Uterus (tissue), 2 donors: ENCODE data around the gene UMODL1.

ENCODE experiments used
- POLR2A ChIP-seq, 2 donors: fragments of 450-650 bp; IDR thresholded peaks; one replicate each; pipeline ENCODE4 v1.6.1; 2016; ENCODE audit warnings: antibody characterized with exemption in 2 of 2, mild to moderate bottlenecking in 1 of 2, moderate library complexity in 1 of 2
- TF ChIP-seq, protein P1 (sequence below), 4 experiments: fragments of 200-600 bp in 2 of 4; fragments of 450-650 bp in 2 of 4; sonication (generic) in 2 of 4; IDR thresholded peaks; one replicate each; pipeline ENCODE4 v1.5.1; 2016 to 2019; ENCODE audit warnings: antibody characterized with exemption in 4 of 4, mild to moderate bottlenecking in 2 of 4, moderate library complexity in 1 of 4

DNA sequence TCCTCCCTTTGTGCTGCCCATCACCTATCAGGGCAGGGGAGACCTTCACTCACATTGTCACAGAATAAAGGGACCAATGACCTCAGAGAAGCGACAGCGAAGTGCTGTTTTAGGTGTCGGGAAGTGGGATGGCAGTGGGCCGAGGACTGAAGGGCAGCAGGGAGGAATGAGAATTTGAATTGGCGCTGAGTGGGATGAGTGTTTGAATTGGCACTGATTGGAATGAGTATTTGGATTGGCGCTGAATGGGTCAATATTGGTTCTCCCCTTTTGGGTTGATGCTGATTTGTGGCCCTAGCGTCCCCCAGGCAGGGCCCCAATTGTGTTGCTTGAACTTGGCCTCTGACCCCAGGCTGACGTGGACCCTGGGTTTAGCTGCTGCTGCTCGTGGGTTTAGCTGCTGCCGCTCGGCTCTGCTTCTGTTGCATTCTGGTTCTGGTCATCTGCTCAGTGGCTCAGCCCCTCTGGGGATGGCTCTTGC is 12.4 kb upstream of the UMODL1 start:
- no peak for TF ChIP-seq POLR2A (IDR thresholded peaks at IDR 0.05)
- TF ChIP-seq, protein P1, sequence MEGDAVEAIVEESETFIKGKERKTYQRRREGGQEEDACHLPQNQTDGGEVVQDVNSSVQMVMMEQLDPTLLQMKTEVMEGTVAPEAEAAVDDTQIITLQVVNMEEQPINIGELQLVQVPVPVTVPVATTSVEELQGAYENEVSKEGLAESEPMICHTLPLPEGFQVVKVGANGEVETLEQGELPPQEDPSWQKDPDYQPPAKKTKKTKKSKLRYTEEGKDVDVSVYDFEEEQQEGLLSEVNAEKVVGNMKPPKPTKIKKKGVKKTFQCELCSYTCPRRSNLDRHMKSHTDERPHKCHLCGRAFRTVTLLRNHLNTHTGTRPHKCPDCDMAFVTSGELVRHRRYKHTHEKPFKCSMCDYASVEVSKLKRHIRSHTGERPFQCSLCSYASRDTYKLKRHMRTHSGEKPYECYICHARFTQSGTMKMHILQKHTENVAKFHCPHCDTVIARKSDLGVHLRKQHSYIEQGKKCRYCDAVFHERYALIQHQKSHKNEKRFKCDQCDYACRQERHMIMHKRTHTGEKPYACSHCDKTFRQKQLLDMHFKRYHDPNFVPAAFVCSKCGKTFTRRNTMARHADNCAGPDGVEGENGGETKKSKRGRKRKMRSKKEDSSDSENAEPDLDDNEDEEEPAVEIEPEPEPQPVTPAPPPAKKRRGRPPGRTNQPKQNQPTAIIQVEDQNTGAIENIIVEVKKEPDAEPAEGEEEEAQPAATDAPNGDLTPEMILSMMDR (IDR thresholded peaks at IDR 0.05) = no peak
